ENCODE measurements around the gene NECTIN1.

DNA sequence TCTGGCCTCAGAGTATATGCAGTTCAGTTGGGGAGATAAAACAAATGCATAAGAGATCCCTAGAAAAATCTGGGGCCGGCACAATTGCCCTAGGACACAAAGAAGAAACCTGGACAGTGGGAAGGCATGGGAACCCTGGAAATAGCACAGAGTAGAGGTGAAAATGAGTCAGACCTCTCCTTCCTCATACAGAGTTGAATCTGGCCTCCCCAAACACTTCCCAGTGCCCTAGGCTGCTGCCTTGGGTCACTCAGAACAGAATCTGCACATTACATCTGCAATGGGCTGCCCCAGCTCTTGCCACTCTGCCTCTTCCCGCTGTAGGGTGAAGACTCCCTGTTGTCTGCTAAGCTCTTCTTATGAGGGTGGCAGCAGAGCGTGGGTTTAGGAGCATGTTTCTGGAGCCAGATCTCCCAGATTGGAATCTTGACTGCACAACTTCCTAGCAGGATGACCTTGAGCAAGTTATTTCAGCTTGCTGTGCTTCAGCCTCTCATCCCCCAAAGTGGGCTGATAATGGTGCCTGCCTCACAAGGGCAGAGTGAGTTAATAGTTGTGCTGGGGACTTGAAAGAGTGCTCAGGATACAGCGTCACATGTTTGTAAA, 47.1 kb upstream of the NECTIN1 start:
- TF ChIP-seq POLR2A (IDR thresholded peaks at IDR 0.05), result no peak
- TF ChIP-seq, protein P1, sequence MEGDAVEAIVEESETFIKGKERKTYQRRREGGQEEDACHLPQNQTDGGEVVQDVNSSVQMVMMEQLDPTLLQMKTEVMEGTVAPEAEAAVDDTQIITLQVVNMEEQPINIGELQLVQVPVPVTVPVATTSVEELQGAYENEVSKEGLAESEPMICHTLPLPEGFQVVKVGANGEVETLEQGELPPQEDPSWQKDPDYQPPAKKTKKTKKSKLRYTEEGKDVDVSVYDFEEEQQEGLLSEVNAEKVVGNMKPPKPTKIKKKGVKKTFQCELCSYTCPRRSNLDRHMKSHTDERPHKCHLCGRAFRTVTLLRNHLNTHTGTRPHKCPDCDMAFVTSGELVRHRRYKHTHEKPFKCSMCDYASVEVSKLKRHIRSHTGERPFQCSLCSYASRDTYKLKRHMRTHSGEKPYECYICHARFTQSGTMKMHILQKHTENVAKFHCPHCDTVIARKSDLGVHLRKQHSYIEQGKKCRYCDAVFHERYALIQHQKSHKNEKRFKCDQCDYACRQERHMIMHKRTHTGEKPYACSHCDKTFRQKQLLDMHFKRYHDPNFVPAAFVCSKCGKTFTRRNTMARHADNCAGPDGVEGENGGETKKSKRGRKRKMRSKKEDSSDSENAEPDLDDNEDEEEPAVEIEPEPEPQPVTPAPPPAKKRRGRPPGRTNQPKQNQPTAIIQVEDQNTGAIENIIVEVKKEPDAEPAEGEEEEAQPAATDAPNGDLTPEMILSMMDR (IDR thresholded peaks at IDR 0.05), result no peak
